HepG2 (cell line): Measurements from ENCODE around the gene LBX2. TPM values are rescaled to one million over a fixed set of nuclear protein-coding genes. Genes with fewer than 3 reads are reported as not detected.

ENCODE experiments used
- EED ChIP-seq: sonication (generic); formaldehyde crosslinking; IDR thresholded peaks from 2 replicates; pipeline ENCODE4 v1.5.0; 2020; ENCODE audit warnings: mild to moderate bottlenecking, missing genetic modification reagents
- GATAD2A ChIP-seq: IDR thresholded peaks from 2 replicates; pipeline ENCODE4 v1.6.1; 2016
- REPIN1 ChIP-seq: sonication (generic); formaldehyde crosslinking; IDR thresholded peaks from 2 replicates; pipeline ENCODE4 v1.8.0; 2022; ENCODE audit warnings: missing genetic modification reagents, low read depth, mild to moderate bottlenecking, borderline replicate concordance
- SP4 ChIP-seq: sonication (generic); formaldehyde crosslinking; IDR thresholded peaks from 2 replicates; pipeline ENCODE4 v1.8.1; 2023; ENCODE audit warnings: mild to moderate bottlenecking, missing genetic modification reagents
- SRSF4 ChIP-seq: fragments of 200-400 bp; formaldehyde crosslinking; IDR thresholded peaks from one replicate; pipeline ENCODE4 v1.6.1; 2018; ENCODE audit warnings: mild to moderate bottlenecking, low read depth, low read length, moderate library complexity; ENCODE audit not compliant: poor library complexity, severe bottlenecking
- TGIF2 ChIP-seq: IDR thresholded peaks from 2 replicates; pipeline ENCODE4 v1.6.1; 2016; ENCODE audit warnings: control low read depth, missing compliant biosample characterization
- ZNF10 ChIP-seq: sonication (generic); formaldehyde crosslinking; IDR thresholded peaks from 2 replicates; pipeline ENCODE4 v1.4.0; 2020; ENCODE audit warnings: mild to moderate bottlenecking, low read depth, missing genetic modification reagents, borderline replicate concordance
- ZNF230 ChIP-seq: sonication (generic); formaldehyde crosslinking; IDR thresholded peaks from 2 replicates; pipeline ENCODE4 v1.4.0; 2020; ENCODE audit warnings: mild to moderate bottlenecking, missing genetic modification reagents
- ZNF24 ChIP-seq: fragments of 450-650 bp; IDR thresholded peaks from 2 replicates; pipeline ENCODE4 v1.6.1; 2017; ENCODE audit warnings: antibody characterized with exemption, mild to moderate bottlenecking
- ZNF30 ChIP-seq: sonication (generic); formaldehyde crosslinking; IDR thresholded peaks from 2 replicates; pipeline ENCODE4 v1.5.0; 2020; ENCODE audit warnings: mild to moderate bottlenecking, missing genetic modification reagents
- ZNF839 ChIP-seq: sonication (generic); formaldehyde crosslinking; IDR thresholded peaks from 2 replicates; pipeline ENCODE4 v1.4.0; 2020; ENCODE audit warnings: missing genetic modification reagents, mild to moderate bottlenecking, borderline replicate concordance
- polyA plus RNA-seq, 8 experiments: library from polyadenylated mRNA; depleted of rRNA in 3 of 8; stranded (reverse) in 7 of 8; unstranded in 1 of 8; fragments of >200 nt; fragmentation: Illumina TruSeq in 4 of 8; extraction: Trizol in 4 of 8; gene quantifications; 2 replicates each; pipeline versions ENCODE4 v1.2.1 to v1.2.3, GENCODE V29; 2011 to 2016; ENCODE audit warnings: low read depth in 4 of 8, missing spikeins in 1 of 8, mixed read lengths in 1 of 8; ENCODE audit not compliant: insufficient read depth in 1 of 8
- total RNA-seq, 5 experiments: library from RNA; depleted of rRNA; stranded (reverse); fragments of >200 nt; fragmentation: Illumina TruSeq; extraction: Trizol; gene quantifications; 2 replicates each; pipeline ENCODE4 v1.2.3, GENCODE V29; 2016; ENCODE audit warnings: low read depth in 1 of 5
- TF ChIP-seq, protein P1 (sequence below): sonication (generic); formaldehyde crosslinking; IDR thresholded peaks from 2 replicates; pipeline ENCODE4 v1.5.1; 2020; ENCODE audit warnings: mild to moderate bottlenecking, missing genetic modification reagents, moderate library complexity
- TF ChIP-seq, protein P2 (sequence below): sonication (generic); formaldehyde crosslinking; IDR thresholded peaks from 2 replicates; pipeline ENCODE4 v1.4.0; 2020; ENCODE audit warnings: missing genetic modification reagents
- TF ChIP-seq, protein P3 (sequence below): sonication (generic); formaldehyde crosslinking; conservative IDR thresholded peaks from 2 replicates; pipeline ENCODE4 v1.4.0; 2020; ENCODE audit warnings: mild to moderate bottlenecking, missing genetic modification reagents, moderate library complexity

LBX2 gene
- total and polyA plus RNA-seq, 2 of the 13 experiments (the other 11 are each of a cell fraction or from before 2014, with no cell fraction given): 6.4 to 8.1 TPM

DNA sequence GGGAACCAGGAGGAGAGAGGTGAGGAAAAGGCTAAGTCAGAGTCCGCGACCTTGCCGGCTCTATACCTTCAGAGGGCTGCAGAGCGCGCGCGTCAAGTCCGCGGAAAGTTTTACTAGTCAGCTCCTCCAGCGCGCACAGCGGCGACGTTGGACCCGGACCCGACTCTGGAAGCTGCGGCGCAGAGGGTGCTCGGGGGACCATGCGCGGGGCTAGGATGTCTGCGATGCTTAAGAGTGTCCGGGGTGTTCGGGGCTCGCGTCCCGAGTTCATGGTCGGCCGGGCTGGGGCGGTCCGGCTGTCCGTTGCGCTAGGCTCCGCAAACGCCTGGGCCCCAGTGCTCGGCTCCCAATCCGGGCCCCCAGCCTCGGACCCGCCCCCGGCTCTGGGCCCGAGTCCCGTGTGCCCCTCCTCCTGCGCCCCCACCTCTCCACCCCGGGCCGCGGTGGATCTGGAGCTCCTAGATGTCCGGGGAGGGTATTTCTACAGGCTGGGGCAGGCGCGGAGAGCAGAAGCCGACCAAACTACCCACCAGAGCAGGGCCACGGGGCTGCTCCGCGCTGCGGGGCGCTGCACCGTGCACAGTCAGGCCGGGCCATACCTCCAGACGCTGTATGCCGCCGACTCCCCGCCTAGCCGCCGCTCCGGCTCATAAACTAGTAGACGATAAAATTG lies at the start of gene LBX2 (continued):
- TF ChIP-seq, protein P1, sequence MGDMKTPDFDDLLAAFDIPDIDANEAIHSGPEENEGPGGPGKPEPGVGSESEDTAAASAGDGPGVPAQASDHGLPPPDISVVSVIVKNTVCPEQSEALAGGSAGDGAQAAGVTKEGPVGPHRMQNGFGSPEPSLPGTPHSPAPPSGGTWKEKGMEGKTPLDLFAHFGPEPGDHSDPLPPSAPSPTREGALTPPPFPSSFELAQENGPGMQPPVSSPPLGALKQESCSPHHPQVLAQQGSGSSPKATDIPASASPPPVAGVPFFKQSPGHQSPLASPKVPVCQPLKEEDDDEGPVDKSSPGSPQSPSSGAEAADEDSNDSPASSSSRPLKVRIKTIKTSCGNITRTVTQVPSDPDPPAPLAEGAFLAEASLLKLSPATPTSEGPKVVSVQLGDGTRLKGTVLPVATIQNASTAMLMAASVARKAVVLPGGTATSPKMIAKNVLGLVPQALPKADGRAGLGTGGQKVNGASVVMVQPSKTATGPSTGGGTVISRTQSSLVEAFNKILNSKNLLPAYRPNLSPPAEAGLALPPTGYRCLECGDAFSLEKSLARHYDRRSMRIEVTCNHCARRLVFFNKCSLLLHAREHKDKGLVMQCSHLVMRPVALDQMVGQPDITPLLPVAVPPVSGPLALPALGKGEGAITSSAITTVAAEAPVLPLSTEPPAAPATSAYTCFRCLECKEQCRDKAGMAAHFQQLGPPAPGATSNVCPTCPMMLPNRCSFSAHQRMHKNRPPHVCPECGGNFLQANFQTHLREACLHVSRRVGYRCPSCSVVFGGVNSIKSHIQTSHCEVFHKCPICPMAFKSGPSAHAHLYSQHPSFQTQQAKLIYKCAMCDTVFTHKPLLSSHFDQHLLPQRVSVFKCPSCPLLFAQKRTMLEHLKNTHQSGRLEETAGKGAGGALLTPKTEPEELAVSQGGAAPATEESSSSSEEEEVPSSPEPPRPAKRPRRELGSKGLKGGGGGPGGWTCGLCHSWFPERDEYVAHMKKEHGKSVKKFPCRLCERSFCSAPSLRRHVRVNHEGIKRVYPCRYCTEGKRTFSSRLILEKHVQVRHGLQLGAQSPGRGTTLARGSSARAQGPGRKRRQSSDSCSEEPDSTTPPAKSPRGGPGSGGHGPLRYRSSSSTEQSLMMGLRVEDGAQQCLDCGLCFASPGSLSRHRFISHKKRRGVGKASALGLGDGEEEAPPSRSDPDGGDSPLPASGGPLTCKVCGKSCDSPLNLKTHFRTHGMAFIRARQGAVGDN: peak; percentile 62
- no peak for TF ChIP-seq SRSF4
- TF ChIP-seq, protein P2, sequence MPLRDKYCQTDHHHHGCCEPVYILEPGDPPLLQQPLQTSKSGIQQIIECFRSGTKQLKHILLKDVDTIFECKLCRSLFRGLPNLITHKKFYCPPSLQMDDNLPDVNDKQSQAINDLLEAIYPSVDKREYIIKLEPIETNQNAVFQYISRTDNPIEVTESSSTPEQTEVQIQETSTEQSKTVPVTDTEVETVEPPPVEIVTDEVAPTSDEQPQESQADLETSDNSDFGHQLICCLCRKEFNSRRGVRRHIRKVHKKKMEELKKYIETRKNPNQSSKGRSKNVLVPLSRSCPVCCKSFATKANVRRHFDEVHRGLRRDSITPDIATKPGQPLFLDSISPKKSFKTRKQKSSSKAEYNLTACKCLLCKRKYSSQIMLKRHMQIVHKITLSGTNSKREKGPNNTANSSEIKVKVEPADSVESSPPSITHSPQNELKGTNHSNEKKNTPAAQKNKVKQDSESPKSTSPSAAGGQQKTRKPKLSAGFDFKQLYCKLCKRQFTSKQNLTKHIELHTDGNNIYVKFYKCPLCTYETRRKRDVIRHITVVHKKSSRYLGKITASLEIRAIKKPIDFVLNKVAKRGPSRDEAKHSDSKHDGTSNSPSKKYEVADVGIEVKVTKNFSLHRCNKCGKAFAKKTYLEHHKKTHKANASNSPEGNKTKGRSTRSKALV (CRISPR knock-in tag): peak; percentile 85; the same call in 1 of the 2 replicates
- TF ChIP-seq ZNF30: 0 out of 2 replicates have a peak, but pooled peaks have one; percentile 8
- TF ChIP-seq GATAD2A: no peak
- no peak for TF ChIP-seq EED
- 0 out of 2 replicates have a peak, but pooled peaks have one; percentile 1 for TF ChIP-seq SP4 (CRISPR knock-in tag)
- TF ChIP-seq TGIF2 (CRISPR knock-in tag): no peak
- TF ChIP-seq ZNF24: no peak
- no peak for TF ChIP-seq ZNF230 (CRISPR knock-in tag)
- TF ChIP-seq ZNF10 (CRISPR knock-in tag): no peak
- no peak for TF ChIP-seq ZNF839 (CRISPR knock-in tag)
- no peak for TF ChIP-seq REPIN1 (CRISPR knock-in tag)
- TF ChIP-seq, protein P3, sequence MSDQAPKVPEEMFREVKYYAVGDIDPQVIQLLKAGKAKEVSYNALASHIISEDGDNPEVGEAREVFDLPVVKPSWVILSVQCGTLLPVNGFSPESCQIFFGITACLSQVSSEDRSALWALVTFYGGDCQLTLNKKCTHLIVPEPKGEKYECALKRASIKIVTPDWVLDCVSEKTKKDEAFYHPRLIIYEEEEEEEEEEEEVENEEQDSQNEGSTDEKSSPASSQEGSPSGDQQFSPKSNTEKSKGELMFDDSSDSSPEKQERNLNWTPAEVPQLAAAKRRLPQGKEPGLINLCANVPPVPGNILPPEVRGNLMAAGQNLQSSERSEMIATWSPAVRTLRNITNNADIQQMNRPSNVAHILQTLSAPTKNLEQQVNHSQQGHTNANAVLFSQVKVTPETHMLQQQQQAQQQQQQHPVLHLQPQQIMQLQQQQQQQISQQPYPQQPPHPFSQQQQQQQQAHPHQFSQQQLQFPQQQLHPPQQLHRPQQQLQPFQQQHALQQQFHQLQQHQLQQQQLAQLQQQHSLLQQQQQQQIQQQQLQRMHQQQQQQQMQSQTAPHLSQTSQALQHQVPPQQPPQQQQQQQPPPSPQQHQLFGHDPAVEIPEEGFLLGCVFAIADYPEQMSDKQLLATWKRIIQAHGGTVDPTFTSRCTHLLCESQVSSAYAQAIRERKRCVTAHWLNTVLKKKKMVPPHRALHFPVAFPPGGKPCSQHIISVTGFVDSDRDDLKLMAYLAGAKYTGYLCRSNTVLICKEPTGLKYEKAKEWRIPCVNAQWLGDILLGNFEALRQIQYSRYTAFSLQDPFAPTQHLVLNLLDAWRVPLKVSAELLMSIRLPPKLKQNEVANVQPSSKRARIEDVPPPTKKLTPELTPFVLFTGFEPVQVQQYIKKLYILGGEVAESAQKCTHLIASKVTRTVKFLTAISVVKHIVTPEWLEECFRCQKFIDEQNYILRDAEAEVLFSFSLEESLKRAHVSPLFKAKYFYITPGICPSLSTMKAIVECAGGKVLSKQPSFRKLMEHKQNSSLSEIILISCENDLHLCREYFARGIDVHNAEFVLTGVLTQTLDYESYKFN (CRISPR knock-in tag): 0 out of 2 replicates have a peak, but pooled peaks have one; percentile 20
